Measurements from ENCODE around the gene SARDH. TPM values are rescaled to one million over a fixed set of nuclear protein-coding genes. Genes with fewer than 3 reads are reported as not detected.

SARDH gene
- total and polyA plus RNA-seq, 9 of the 15 experiments (the other 6 are each of a cell fraction or from before 2014, with no cell fraction given), result 0.14 TPM; not detected in 8

DNA sequence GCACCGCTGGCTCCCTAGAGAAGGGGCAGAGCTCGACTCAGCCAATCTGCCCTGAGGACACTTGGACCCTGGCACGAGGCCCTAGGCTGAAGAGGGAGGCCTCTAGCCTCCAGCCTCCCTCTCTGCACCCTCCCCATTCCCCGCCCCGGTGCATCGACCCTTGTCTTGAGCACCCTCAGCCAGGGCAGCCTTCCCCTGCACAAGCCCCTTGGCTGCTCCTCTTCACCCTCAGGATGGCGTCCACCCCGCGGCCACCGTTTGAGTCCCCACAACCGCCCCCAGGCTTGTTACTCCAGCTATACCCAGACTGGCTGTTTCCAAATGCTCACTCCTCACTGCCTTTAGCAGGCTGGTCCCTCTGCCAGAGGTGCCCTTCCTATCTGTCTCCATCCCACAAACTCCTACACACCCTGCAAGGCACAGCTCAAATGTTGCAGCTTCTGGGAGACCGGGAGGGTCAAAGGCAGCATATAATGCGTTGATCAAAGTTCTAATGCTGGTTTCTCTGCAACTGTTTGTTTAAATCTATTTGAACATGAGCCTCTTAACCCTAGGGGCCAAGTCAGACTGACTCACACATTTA is 122.5 kb downstream of the SARDH start:
- no peak overlapping the region for H3K4me3 ChIP-seq
- in situ Hi-C loops (cut with MboI), result no loop called here
- peaks cover 22% of the 10 kb centered on the region for H4K20me1 ChIP-seq (replicated peaks; ENCODE audit: control insufficient read depth, insufficient read depth, low read length)
- no peak overlapping the region for H3K9ac ChIP-seq (ENCODE audit: insufficient read depth in 1 of 2, low read depth in 2 of 2, low read length in 2 of 2)
- H3K27ac ChIP-seq (ENCODE audit: extremely low read depth, low read depth, low read length), result no peak overlapping the region
- no peak for DNase-seq (ENCODE audit: extremely low read depth in 1 of 4, low spot score in 3 of 4)
- ChIA-PET CTCF (ENCODE audit: low intra/inter-chr PET ratio) (no interaction called here), POLR2A (interaction anchor here (0.6 kb wide), 1 partner anchor 709 kb away, joined by 3 read pairs; no protein-coding TSS in a partner anchor)
- H3K9me3 ChIP-seq (replicated peaks; ENCODE audit: control insufficient read depth, insufficient read depth, low read depth, low read length), result no peaks in the 10 kb centered on the region
- H3K4me1 ChIP-seq (replicated peaks in 1 of 2; ENCODE audit: control insufficient read depth in 2 of 2, insufficient read depth in 2 of 2, low read length in 2 of 2), result no peaks in the 10 kb centered on the region
- WGBS (ENCODE audit: insufficient coverage, low coverage, missing lambda C conversion rate), result 0% methylated on average over 11 of the region's 13 CpGs
- no peaks in the 10 kb centered on the region for H3K79me2 ChIP-seq (ENCODE audit: control insufficient read depth, insufficient read depth, low read length)
- FAIRE-seq, result no peak
- intact Hi-C loops (cut with micrococcal nuclease), result no loop called here
- no peaks in the 10 kb centered on the region for H3K36me3 ChIP-seq (ENCODE audit: control insufficient read depth, insufficient read depth, low read length)
- BruUV-seq (replicated peaks), result no TSS peak
- ATAC-seq, result no peak
- no peak overlapping the region for H3K4me2 ChIP-seq (ENCODE audit: insufficient read depth, low read length)
- no peak overlapping the region for H2AFZ ChIP-seq (ENCODE audit: low read depth, low read length)
- no peaks in the 10 kb centered on the region for H3K9me1 ChIP-seq (ENCODE audit: control insufficient read depth, insufficient read depth, low read length)
- TF ChIP-seq POLR2H (tag; IDR thresholded peaks at IDR 0.05; ENCODE audit: low read depth) (no peak), FUS (optimal IDR thresholded peaks at IDR 0.05; ENCODE audit: low read depth, low read length) (no peak), ZNF586 (CRISPR knock-in tag; conservative IDR thresholded peaks at IDR 0.05) (no peak), RBM14 (IDR thresholded peaks at IDR 0.05; ENCODE audit: borderline replicate concordance, insufficient read depth, low read depth, low read length) (no peak)
- TF ChIP-seq, protein P1, sequence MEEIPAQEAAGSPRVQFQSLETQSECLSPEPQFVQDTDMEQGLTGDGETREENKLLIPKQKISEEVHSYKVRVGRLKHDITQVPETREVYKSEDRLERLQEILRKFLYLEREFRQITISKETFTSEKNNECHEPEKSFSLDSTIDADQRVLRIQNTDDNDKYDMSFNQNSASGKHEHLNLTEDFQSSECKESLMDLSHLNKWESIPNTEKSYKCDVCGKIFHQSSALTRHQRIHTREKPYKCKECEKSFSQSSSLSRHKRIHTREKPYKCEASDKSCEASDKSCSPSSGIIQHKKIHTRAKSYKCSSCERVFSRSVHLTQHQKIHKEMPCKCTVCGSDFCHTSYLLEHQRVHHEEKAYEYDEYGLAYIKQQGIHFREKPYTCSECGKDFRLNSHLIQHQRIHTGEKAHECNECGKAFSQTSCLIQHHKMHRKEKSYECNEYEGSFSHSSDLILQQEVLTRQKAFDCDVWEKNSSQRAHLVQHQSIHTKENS (CRISPR knock-in tag; IDR thresholded peaks at IDR 0.05), result no peak
- TF ChIP-seq, protein P2, sequence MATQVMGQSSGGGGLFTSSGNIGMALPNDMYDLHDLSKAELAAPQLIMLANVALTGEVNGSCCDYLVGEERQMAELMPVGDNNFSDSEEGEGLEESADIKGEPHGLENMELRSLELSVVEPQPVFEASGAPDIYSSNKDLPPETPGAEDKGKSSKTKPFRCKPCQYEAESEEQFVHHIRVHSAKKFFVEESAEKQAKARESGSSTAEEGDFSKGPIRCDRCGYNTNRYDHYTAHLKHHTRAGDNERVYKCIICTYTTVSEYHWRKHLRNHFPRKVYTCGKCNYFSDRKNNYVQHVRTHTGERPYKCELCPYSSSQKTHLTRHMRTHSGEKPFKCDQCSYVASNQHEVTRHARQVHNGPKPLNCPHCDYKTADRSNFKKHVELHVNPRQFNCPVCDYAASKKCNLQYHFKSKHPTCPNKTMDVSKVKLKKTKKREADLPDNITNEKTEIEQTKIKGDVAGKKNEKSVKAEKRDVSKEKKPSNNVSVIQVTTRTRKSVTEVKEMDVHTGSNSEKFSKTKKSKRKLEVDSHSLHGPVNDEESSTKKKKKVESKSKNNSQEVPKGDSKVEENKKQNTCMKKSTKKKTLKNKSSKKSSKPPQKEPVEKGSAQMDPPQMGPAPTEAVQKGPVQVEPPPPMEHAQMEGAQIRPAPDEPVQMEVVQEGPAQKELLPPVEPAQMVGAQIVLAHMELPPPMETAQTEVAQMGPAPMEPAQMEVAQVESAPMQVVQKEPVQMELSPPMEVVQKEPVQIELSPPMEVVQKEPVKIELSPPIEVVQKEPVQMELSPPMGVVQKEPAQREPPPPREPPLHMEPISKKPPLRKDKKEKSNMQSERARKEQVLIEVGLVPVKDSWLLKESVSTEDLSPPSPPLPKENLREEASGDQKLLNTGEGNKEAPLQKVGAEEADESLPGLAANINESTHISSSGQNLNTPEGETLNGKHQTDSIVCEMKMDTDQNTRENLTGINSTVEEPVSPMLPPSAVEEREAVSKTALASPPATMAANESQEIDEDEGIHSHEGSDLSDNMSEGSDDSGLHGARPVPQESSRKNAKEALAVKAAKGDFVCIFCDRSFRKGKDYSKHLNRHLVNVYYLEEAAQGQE (IDR thresholded peaks at IDR 0.05; ENCODE audit: borderline replicate concordance), result no peak
- TF ChIP-seq, protein P2 (CRISPR knock-in tag; IDR thresholded peaks at IDR 0.05; ENCODE audit: low read depth), result no peak
- peaks cover 14 to 63% of the 10 kb centered on the region in 2 experiments; a peak in 4 of 5 replicates for H3K27me3 ChIP-seq (ENCODE audit: control insufficient read depth in 2 of 2, insufficient read depth in 2 of 2, low read length in 2 of 2)
